Right lobe of liver (tissue), 6 donors: ENCODE results near the gene TMEM217. TPM values are rescaled to one million over a fixed set of nuclear protein-coding genes. Genes with fewer than 3 reads are reported as not detected.

Experiments
- ATAC-seq, 4 donors: fragments of 200-7000 bp; cut with Tn5 transposase; one replicate each; pipeline ENCODE4 v1.9.1; 2020; ENCODE audit warnings: mild to moderate bottlenecking in 4 of 4, moderate library complexity in 4 of 4
- DNase-seq, 3 donors: peaks; one replicate each; pipeline ENCODE4 v3.0.0-alpha.2; 2020
- H3K27ac ChIP-seq, 3 donors: fragments of 200-600 bp; one replicate each; pipeline ENCODE4 v1.8.0; 2022
- H3K27me3 ChIP-seq, 2 donors: fragments of 200-600 bp; one replicate each; pipeline ENCODE4 v1.8.0; 2022
- H3K36me3 ChIP-seq, 4 donors: fragments of 200-600 bp; sonication (generic) in 1 of 4; one replicate each; pipeline versions ENCODE4 v1.5.1 to v1.8.0; 2017 to 2022; ENCODE audit warnings: control low read depth in 1 of 4
- H3K4me1 ChIP-seq, 4 donors: fragments of 200-600 bp; sonication (generic) in 1 of 4; one replicate each; pipeline versions ENCODE4 v1.5.1 to v1.8.0; 2017 to 2022; ENCODE audit warnings: control low read depth in 1 of 4
- H3K4me3 ChIP-seq, 3 donors: fragments of 200-600 bp; one replicate each; pipeline ENCODE4 v1.8.0; 2022
- H3K9me3 ChIP-seq, 4 donors: fragments of 200-600 bp; sonication (generic) in 1 of 4; one replicate each; pipeline versions ENCODE4 v1.5.1 to v1.8.0; 2017 to 2022; ENCODE audit warnings: control low read depth in 1 of 4
- POLR2A ChIP-seq: fragments of 450-650 bp; IDR thresholded peaks from one replicate; pipeline ENCODE4 v1.6.1; 2017; ENCODE audit warnings: antibody characterized with exemption, mild to moderate bottlenecking
- WGBS: methylation state at CpG from one replicate; pipeline ENCODE4 v1.1.6; 2018; ENCODE audit warnings: low coverage, low lambda C conversion rate; ENCODE audit not compliant: insufficient coverage; ENCODE audit errors: missing lambda C conversion rate; 5-methylcytosine and 5-hydroxymethylcytosine counted together
- intact Hi-C, 2 donors: fragments of 100-400 bp; cut with DNase I; formaldehyde crosslinking; loops; one replicate each; pipeline versions ENCODE4 v1.11.2 to v1.14.1; 2022
- total RNA-seq, 6 experiments: library from RNA; depleted of rRNA in 2 of 6; stranded (reverse); fragments of >200 nt in 2 of 6; fragmentation: NEBNext Ultra II Directional in 3 of 6; extraction: Animal tissue kit (Norgen Biotek cat#: 25700) in 3 of 6; gene quantifications; one replicate each; pipeline versions ENCODE4 v1.1.0 to v1.2.4, GENCODE V29; 2016 to 2023
- TF ChIP-seq, protein P1 (sequence below), 4 donors: fragments of 200-600 bp in 3 of 4; fragments of 450-650 bp in 1 of 4; IDR thresholded peaks; one replicate each; pipeline versions ENCODE4 v1.5.1 to v1.8.0; 2016 to 2022; ENCODE audit warnings: antibody characterized with exemption in 4 of 4, mild to moderate bottlenecking in 2 of 4
- donor health status: DM: no; HTN: yes; CAD: no.
- donor health status: DM: no; HTN: no; CAD: no.
- donor health status: DM: no; HTN: no; CAD: no.
- donor health status: DM: no; HTN: yes; CAD: no.
- donor health status: DM: no; HTN: yes; CAD: no.

Gene TMEM217
- total RNA-seq, 6 experiments from 2014 or later = 0.15 to 5.2 (median 0.92) TPM; not detected in 1

DNA sequence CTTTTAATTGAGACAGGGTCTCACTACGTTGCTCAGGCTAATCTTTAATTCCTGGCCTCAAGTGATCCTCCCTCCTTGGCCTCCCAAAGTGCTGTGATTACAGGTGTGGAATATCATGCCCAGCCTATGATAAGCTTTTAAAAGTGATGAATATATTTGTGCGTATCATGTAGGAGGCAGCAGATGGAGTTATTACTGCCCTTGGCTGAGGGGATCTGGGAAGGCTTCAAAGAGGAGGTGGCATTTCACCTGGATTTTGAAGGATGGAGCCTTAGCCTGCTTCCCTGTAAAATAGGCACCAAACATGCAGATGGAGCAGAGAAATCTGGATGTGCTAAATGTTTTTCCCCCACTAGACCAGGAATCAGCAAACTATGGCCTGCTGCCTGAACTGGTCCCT is 77.9 kb downstream of the TMEM217 start:
- Histone ChIP-seq H3K4me1 (peaks cover 0 to 3% (median 0%) of the 10 kb centered on the region in 4 donors), H3K9me3 (no peaks in the 10 kb centered on the region), H3K27ac (no peak overlapping the region), H3K4me3 (no peak overlapping the region), H3K27me3 (no peaks in the 10 kb centered on the region), H3K36me3 (peaks cover 0 to 5% (median 2%) of the 10 kb centered on the region in 4 donors)
- ATAC-seq (no peak), DNase-seq (no peak)
- 95% methylated on average over 2 of the region's 2 CpGs for WGBS
- intact Hi-C loops = no loop called here
- TF ChIP-seq POLR2A = no peak
- TF ChIP-seq, protein P1, sequence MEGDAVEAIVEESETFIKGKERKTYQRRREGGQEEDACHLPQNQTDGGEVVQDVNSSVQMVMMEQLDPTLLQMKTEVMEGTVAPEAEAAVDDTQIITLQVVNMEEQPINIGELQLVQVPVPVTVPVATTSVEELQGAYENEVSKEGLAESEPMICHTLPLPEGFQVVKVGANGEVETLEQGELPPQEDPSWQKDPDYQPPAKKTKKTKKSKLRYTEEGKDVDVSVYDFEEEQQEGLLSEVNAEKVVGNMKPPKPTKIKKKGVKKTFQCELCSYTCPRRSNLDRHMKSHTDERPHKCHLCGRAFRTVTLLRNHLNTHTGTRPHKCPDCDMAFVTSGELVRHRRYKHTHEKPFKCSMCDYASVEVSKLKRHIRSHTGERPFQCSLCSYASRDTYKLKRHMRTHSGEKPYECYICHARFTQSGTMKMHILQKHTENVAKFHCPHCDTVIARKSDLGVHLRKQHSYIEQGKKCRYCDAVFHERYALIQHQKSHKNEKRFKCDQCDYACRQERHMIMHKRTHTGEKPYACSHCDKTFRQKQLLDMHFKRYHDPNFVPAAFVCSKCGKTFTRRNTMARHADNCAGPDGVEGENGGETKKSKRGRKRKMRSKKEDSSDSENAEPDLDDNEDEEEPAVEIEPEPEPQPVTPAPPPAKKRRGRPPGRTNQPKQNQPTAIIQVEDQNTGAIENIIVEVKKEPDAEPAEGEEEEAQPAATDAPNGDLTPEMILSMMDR (IDR thresholded peaks at IDR 0.05) = no peak

DNA sequence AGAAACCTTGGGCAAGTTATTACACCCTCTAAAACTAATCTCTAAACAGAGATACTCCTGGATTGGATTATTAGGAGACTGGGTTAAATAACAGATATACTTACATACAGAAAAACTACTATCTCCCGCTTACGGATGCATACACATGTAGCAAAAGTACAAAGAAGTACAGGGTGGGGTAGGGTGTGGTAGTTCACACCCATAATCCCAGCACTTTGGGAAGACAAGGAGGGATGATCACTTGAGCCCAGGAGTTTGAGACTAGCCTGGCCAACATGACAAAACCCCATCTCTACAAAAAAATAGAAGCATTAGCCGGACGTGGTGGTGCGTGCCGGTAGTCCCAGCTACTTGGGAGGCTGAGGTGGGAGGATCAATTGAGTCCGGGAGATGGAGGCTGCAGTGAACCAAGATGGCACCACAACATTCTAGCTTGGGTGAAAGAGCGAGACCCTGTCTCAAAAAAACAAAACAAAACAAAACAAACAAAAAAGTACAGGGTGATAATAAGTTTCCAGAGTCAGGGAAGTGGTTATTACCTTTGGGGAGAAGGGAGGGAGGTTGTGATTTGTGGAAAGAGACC is 79.9 kb downstream of the TMEM217 start:
- H3K9me3 ChIP-seq = no peaks in the 10 kb centered on the region
- no peak for ATAC-seq
- no peak overlapping the region for H3K4me3 ChIP-seq
- peaks cover 10 to 26% (median 18%) of the 10 kb centered on the region in 4 donors for H3K36me3 ChIP-seq
- H3K4me1 ChIP-seq = peaks cover 0 to 5% (median under 1%) of the 10 kb centered on the region in 4 donors
- no peak for DNase-seq
- TF ChIP-seq, protein P1 (IDR thresholded peaks at IDR 0.05) = no peak
- TF ChIP-seq POLR2A = no peak
- no peaks in the 10 kb centered on the region for H3K27me3 ChIP-seq
- 95% methylated on average over 8 of the region's 8 CpGs for WGBS
- no peak overlapping the region for H3K27ac ChIP-seq
- intact Hi-C loops = no loop called here

DNA sequence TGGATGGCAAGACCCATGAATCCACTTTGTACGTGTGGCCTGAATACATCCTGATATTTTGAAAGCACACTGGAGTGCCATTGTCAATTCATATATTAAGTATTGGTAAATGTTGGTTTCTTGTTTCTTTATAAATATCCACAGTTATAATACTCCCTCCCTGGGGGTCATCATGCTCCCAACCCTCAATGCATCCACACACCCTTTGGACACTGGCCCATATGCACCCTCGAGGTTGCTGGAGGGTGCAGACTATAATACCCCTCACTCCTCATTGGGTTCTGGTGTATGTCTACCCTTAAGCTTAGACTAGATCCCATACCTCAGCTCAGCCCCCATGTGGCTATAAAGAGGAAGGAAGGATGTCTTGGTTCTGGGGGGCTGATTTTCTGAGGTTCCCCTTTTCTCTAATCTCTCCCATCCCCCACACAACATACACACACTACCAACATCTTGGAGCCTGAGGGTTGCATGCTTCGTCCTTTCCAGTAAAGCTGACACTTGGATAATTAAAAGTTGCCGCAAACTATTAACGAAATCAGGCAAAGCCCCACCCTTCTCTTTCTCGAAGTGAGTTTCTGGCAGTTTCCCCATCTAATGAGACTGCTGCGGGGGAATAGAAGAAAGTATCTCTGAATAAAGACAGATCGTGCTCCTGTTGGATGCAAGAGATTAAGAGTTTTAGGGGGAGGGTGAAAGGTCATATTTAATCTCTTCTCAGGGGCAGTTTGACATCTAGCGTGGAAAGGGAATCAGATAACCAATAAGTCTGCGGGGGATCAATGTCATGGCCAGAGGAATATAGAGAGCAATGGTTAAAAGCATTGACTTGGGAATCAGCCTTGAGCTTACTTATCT is 80.6 kb downstream of the TMEM217 start:
- peaks cover 11 to 32% (median 22%) of the 10 kb centered on the region in 4 donors for H3K36me3 ChIP-seq
- H3K4me3 ChIP-seq = no peak overlapping the region
- H3K27me3 ChIP-seq = no peaks in the 10 kb centered on the region
- DNase-seq (no peak), ATAC-seq (peak in 2 of 4 donors; percentile 2 to 23)
- H3K27ac ChIP-seq = no peak overlapping the region
- peaks cover 0 to 13% (median 4%) of the 10 kb centered on the region in 4 donors for H3K4me1 ChIP-seq
- intact Hi-C loops = no loop called here
- TF ChIP-seq, protein P1 (IDR thresholded peaks at IDR 0.05) = no peak
- no peak for TF ChIP-seq POLR2A
- WGBS = 51% methylated on average over 10 of the region's 10 CpGs
- no peaks in the 10 kb centered on the region for H3K9me3 ChIP-seq

DNA sequence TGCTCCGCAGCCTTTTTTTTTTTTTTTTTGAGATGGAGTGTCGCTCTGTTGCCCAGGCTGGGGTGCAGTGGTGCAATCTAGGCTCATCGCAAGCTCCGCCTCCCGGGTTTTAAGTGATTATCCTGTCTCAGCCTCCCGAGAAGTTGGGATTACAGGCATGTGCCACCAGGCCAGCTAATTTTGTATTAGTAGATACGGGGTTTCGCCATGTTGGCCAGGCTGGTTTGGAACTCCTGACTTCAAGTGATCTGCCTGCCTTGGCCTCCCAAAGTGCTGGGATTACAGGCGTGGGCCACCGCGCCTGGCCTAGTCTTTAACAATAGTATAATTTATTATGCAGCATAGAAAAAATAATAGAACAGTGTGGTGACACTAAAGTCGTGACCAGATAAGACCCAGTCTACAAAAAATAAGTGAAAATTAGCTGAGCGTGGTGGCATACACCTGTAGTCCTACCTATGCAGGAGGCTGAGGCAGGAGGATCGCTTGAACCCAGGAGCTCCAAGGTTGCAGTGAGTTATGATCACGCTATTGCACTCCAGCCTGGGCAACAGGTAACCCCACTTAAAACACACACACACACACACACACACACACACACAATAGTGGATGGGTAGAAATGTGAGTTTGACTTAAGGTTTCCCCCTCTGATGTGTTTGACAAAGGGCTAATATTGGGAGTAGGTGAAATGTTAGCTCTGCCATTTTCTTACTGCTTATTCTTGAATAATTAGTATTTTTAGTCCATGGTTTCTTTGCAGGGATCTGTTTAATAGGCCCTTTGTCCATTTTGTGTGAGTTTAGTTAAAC is 81.5 kb downstream of the TMEM217 start:
- Histone ChIP-seq H3K27me3 (no peaks in the 10 kb centered on the region), H3K4me1 (peaks cover 0 to 14% (median 5%) of the 10 kb centered on the region in 4 donors), H3K36me3 (peaks cover 11 to 32% (median 22%) of the 10 kb centered on the region in 4 donors), H3K27ac (no peak overlapping the region), H3K4me3 (no peak overlapping the region), H3K9me3 (no peaks in the 10 kb centered on the region)
- no peak for DNase-seq
- intact Hi-C loops = no loop called here
- TF ChIP-seq, protein P1 (IDR thresholded peaks at IDR 0.05) = no peak
- TF ChIP-seq POLR2A = no peak
- no peak for ATAC-seq
- WGBS = 93% methylated on average over 15 of the region's 15 CpGs
